C4-2B (cell line): ENCODE measurements around the gene BTN2A1.

ENCODE experiments used
- ZFX ChIP-seq: fragments of 450-650 bp; IDR thresholded peaks from 2 replicates; pipeline ENCODE4 v1.6.1; 2017
- TF ChIP-seq, protein P1 (sequence below): fragments of 450-650 bp; conservative IDR thresholded peaks from 2 replicates; pipeline ENCODE4 v1.5.1; 2017; ENCODE audit warnings: mild to moderate bottlenecking

DNA sequence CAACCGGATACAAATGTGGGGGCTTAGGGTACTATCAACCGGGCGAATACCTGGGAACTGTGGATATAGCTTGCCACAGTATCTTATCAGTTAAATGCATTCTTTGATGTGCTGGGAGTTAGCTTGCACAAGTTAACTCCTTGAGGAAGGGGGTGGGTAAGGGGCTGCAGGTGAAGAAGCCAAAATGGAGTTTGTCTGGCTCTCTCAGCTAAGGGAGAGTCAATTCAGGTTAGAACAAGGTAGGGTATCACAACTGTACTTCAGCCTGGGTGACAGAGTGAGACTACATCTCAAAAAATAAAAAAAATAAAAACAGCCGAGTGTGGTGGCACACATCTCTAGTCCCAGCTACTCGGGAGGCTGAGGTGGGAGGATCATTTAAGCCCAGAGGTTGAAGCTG, 33.8 kb downstream of the BTN2A1 start:
- TF ChIP-seq, protein P1, sequence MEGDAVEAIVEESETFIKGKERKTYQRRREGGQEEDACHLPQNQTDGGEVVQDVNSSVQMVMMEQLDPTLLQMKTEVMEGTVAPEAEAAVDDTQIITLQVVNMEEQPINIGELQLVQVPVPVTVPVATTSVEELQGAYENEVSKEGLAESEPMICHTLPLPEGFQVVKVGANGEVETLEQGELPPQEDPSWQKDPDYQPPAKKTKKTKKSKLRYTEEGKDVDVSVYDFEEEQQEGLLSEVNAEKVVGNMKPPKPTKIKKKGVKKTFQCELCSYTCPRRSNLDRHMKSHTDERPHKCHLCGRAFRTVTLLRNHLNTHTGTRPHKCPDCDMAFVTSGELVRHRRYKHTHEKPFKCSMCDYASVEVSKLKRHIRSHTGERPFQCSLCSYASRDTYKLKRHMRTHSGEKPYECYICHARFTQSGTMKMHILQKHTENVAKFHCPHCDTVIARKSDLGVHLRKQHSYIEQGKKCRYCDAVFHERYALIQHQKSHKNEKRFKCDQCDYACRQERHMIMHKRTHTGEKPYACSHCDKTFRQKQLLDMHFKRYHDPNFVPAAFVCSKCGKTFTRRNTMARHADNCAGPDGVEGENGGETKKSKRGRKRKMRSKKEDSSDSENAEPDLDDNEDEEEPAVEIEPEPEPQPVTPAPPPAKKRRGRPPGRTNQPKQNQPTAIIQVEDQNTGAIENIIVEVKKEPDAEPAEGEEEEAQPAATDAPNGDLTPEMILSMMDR = no peak
- TF ChIP-seq ZFX = no peak
